HEK293 (cell line): Measurements from ENCODE around the gene KCNAB1.

Experiments
- CTCF ChIA-PET: fragments of 350-600 bp; formaldehyde crosslinking; extraction: SDS; loops from one replicate; lab custom pipeline; 2021; ENCODE audit warnings: antibody characterized with exemption; lab: Yijun Ruan, JAX
- POLR2A ChIA-PET: fragments of 300-600 bp; formaldehyde crosslinking; extraction: SDS; loops from one replicate; lab custom pipeline; 2020; ENCODE audit warnings: antibody characterized with exemption, inconsistent platforms; lab: Yijun Ruan, JAX
- H3K27ac ChIP-seq: fragments of 200-500 bp; sonication (Bioruptor generic); 2 replicates; pipeline ENCODE4 v1.5.1; 2014; ENCODE audit warnings: low read depth, low read length, control low read depth, inconsistent platforms; ENCODE audit errors: extremely low read depth
- H3K36me3 ChIP-seq, 2 experiments: fragments of 200-500 bp in 1 of 2; sonication (Bioruptor generic) in 1 of 2; 1 replicate in 1 of 2; 2 replicates in 1 of 2; pipeline ENCODE4 v1.5.1; 2014 to 2017; ENCODE audit warnings: inconsistent platforms in 2 of 2, low read length in 2 of 2; ENCODE audit not compliant: control insufficient read depth in 2 of 2, insufficient read depth in 1 of 2
- H3K4me1 ChIP-seq: fragments of 200-500 bp; sonication (Bioruptor generic); 2 replicates; pipeline ENCODE4 v1.5.1; 2014; ENCODE audit warnings: mild to moderate bottlenecking, low read length, inconsistent platforms; ENCODE audit not compliant: control insufficient read depth, insufficient read depth
- H3K4me3 ChIP-seq: 2 replicates; pipeline ENCODE4 v1.5.1; 2011; ENCODE audit warnings: low read depth, mild to moderate bottlenecking, control low read depth, low read length, moderate library complexity
- H3K9me3 ChIP-seq: fragments of 200-500 bp; sonication (Bioruptor generic); 2 replicates; pipeline ENCODE4 v1.5.1; 2014; ENCODE audit warnings: low read depth, low read length, inconsistent platforms; ENCODE audit not compliant: control insufficient read depth, insufficient read depth
- KLF8 ChIP-seq: fragments of 450-650 bp; formaldehyde crosslinking; IDR thresholded peaks from 2 replicates; pipeline ENCODE4 v1.5.1; 2016; ENCODE audit warnings: missing biosample characterization, missing genetic modification characterization
- ZNF677 ChIP-seq: fragments of 450-650 bp; IDR thresholded peaks from 2 replicates; pipeline ENCODE4 v1.5.0; 2018; ENCODE audit warnings: missing biosample characterization, mild to moderate bottlenecking, missing genetic modification characterization, moderate library complexity

The KCNAB1 gene

DNA sequence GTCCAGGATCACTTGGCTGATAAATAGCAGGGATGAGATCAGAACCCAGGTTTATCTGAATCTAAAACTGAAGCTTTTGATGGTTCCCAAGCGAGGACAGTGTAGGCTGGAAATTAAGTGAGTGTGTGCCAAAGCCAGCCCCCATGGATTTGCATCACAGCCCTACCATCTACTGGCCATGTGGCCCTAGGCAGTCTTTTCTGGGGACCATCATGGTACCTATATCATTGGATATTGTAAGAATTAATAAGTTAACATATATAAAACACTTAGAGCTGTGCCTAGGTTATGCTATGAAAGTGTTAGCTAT, 467.3 kb downstream of the KCNAB1 start:
- Histone ChIP-seq H3K4me1 (no peaks in the 10 kb centered on the region), H3K27ac (no peak overlapping the region), H3K9me3 (no peaks in the 10 kb centered on the region), H3K36me3 (no peaks in the 10 kb centered on the region), H3K4me3 (no peak overlapping the region)
- ChIA-PET POLR2A (no interaction called here), CTCF (interaction anchor here (0.6 kb wide), 1 partner anchor 623 kb away, joined by 3 read pairs; no protein-coding TSS in a partner anchor)
- TF ChIP-seq ZNF677 (tag by site-specific recombination) (no peak), KLF8 (tag by site-specific recombination) (no peak)
